ENCODE measurements around the gene IRF4.
A peak's percentile ranks its signal among the peaks of the same experiment; 100 is the strongest.

The IRF4 gene

DNA sequence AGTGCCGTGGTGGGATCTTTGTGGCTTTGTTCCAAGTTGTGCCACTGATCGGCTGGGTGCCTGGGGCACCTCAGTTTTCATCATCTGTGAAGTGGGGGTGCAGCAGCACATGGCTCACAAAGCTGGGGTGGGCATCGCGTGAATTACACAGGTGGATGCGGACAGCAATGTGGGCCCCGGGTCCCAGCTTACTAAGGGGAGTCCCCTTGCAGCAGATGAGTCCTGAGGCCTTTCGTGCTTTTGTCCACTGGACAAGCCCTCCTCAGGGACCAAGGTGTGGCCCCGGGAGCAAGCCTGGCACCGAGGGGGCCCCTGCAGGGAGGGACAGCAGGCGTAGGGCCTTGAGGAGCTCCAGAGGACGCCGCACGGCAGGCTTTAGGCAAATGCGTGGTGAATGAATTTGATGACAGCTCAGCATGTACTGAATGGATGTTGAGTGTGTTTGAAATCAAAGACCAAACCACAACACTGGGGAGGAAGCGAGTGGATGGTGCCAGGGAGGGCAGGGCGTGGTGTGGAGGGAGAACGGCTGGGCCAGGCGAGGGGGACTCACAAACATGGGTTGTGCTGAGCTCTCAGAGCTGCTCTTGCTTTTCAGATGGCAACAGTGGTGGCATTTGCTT lies 53.2 kb downstream of the IRF4 start:
- WGBS (ENCODE audit: insufficient coverage): 90% methylated on average over 8 of the region's 18 CpGs
- Histone ChIP-seq H3K27ac (ENCODE audit: insufficient read depth in 1 of 2, low read depth in 1 of 2, low read length in 2 of 2, poor library complexity in 1 of 2, severe bottlenecking in 2 of 2) (no peak overlapping the region), H3K27me3 (replicated peaks in 2 of 5; ENCODE audit: control insufficient read depth in 4 of 5, insufficient read depth in 5 of 5, low read length in 4 of 5) (peaks cover 0 to 2% (median 0%) of the 10 kb centered on the region in 5 experiments), H3K4me1 (ENCODE audit: control extremely low read depth in 1 of 4, control insufficient read depth in 4 of 4, insufficient read depth in 4 of 4, low read length in 3 of 4) (peaks cover 0 to 20% (median 4%) of the 10 kb centered on the region in 4 experiments), H3K9me3 (ENCODE audit: control extremely low read depth in 1 of 5, control insufficient read depth in 4 of 5, insufficient read depth in 2 of 5, low read depth in 1 of 5, low read length in 4 of 5) (no peaks in the 10 kb centered on the region), H3K4me3 (ENCODE audit: control insufficient read depth in 1 of 7, extremely low read depth in 1 of 7, insufficient read depth in 4 of 7, low read depth in 2 of 7, low read length in 6 of 7) (no peak overlapping the region), H3K36me3 (ENCODE audit: control insufficient read depth in 4 of 4, insufficient read depth in 4 of 4, low read length in 3 of 4) (no peaks in the 10 kb centered on the region)
- DNase-seq: peak in 2 of 3 donors; percentile 46 to 54
- ChIA-PET POLR2A (no interaction called here), CTCF (no interaction called here)

DNA sequence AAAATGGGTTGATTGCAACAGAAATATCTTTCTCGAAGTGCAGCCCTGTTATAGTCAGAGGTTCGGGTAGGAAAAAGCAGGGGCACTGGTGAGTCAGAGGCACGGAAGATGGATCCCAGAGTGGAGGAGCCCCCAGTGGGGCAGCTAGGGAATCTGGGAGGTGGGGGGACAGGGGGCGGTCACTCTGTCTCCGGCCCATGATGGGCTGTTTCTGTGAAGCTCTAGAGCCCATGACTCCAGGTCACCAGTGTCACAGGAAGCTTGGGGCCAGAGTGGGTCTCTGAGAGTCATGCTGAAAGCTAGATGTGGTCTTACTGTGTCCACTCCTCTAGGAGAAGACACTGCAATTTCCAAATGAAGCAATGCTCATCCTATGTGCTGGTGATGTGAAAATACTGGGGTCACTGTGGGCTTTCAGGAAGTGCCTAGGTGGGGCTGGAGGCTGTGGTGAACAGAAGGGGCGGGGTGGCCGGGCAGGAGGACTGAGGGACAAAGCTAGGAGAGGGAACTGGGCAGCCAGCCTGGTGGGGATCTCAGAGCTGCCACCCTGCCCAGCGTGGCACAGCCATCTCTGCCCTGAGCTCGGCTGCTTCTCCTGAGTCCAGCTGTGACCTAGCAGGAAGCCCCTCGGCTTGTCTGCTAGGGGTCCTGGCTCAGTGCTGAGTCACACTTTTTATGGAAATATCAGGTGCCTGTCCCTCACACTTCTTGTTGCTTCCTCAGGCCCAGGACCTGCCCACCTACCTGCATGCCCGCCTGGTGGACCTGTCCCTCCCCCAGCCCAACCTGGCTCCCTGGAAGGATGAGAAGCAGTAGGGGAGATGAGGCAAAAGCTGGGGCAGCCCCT lies 54.2 kb downstream of the IRF4 start:
- no peak overlapping the region for H3K27ac ChIP-seq (ENCODE audit: insufficient read depth in 1 of 2, low read depth in 1 of 2, low read length in 2 of 2, poor library complexity in 1 of 2, severe bottlenecking in 2 of 2)
- peak in 1 of 3 donors; percentile 7 for DNase-seq
- CTCF ChIA-PET: interaction anchor here (1.3 kb wide), 1 partner anchor 277 kb away, joined by 3 read pairs; no protein-coding TSS in a partner anchor
- POLR2A ChIA-PET: no interaction called here
- no peak overlapping the region for H3K4me3 ChIP-seq (ENCODE audit: control insufficient read depth in 1 of 7, extremely low read depth in 1 of 7, insufficient read depth in 4 of 7, low read depth in 2 of 7, low read length in 6 of 7)
- peaks cover 0 to 20% (median 4%) of the 10 kb centered on the region in 4 experiments for H3K4me1 ChIP-seq (ENCODE audit: control extremely low read depth in 1 of 4, control insufficient read depth in 4 of 4, insufficient read depth in 4 of 4, low read length in 3 of 4)
- peaks cover 0 to 2% (median 0%) of the 10 kb centered on the region in 5 experiments for H3K27me3 ChIP-seq (replicated peaks in 2 of 5; ENCODE audit: control insufficient read depth in 4 of 5, insufficient read depth in 5 of 5, low read length in 4 of 5)
- no peaks in the 10 kb centered on the region for H3K9me3 ChIP-seq (ENCODE audit: control extremely low read depth in 1 of 5, control insufficient read depth in 4 of 5, insufficient read depth in 2 of 5, low read depth in 1 of 5, low read length in 4 of 5)
- H3K36me3 ChIP-seq (ENCODE audit: control insufficient read depth in 4 of 4, insufficient read depth in 4 of 4, low read length in 3 of 4): no peaks in the 10 kb centered on the region
- 97% methylated on average over 10 of the region's 11 CpGs for WGBS (ENCODE audit: insufficient coverage)

GRCh38 chr6:446418-447366 lies 55.1 kb downstream of the IRF4 start:
- Histone ChIP-seq H3K27me3 (replicated peaks in 2 of 5; ENCODE audit: control insufficient read depth in 4 of 5, insufficient read depth in 5 of 5, low read length in 4 of 5) (peaks cover 0 to 3% (median 0%) of the 10 kb centered on the region in 5 experiments), H3K27ac (ENCODE audit: insufficient read depth in 1 of 2, low read depth in 1 of 2, low read length in 2 of 2, poor library complexity in 1 of 2, severe bottlenecking in 2 of 2) (no peak overlapping the region), H3K4me3 (ENCODE audit: control insufficient read depth in 1 of 7, extremely low read depth in 1 of 7, insufficient read depth in 4 of 7, low read depth in 2 of 7, low read length in 6 of 7) (no peak overlapping the region), H3K36me3 (ENCODE audit: control insufficient read depth in 4 of 4, insufficient read depth in 4 of 4, low read length in 3 of 4) (no peaks in the 10 kb centered on the region), H3K9me3 (ENCODE audit: control extremely low read depth in 1 of 5, control insufficient read depth in 4 of 5, insufficient read depth in 2 of 5, low read depth in 1 of 5, low read length in 4 of 5) (no peaks in the 10 kb centered on the region), H3K4me1 (ENCODE audit: control extremely low read depth in 1 of 4, control insufficient read depth in 4 of 4, insufficient read depth in 4 of 4, low read length in 3 of 4) (peaks cover 0 to 20% (median 4%) of the 10 kb centered on the region in 4 experiments)
- WGBS (ENCODE audit: insufficient coverage): 90% methylated on average over 23 of the region's 28 CpGs
- DNase-seq: no peak
- ChIA-PET POLR2A (no interaction called here), CTCF (interaction anchor here (1.3 kb wide), 1 partner anchor 278 kb away, joined by 3 read pairs; no protein-coding TSS in a partner anchor)

DNA sequence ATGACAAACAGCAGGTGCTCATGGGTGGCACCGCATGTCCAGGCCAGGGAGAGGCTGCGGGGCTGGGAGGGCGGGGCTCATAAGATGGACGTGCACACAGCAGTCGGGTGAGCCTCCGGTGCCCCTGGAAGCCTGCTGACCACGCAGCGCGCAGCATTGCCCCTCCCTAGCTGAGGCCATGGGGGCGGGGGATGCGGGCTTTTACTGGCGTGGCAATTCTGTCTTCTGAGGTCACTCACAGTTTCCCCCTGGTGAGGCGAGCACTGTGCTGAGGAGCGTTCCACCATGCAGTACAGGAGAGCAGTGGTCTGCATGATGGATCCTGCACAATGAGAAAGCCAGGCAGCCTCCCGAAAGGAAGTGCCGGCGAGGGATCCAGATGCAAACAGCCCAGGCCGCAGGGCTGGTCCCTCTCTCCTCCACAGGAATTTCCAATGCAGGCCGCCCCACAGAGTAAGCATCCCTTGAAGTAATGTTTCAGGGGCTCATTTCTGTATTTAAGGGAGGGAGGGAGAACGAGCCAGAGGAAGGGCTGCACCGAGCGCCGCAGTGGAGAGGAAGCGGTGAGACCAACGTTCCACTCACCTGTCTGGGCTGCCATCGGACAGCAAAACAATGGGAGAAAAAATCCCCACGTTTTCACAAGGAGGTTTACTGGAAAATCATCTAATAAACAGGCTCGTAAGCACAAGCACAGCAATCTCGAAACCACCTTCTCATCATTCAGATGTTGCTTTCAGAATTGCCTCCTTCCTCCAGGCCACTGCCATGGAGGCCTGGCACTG lies 56.0 kb downstream of the IRF4 start:
- 88% methylated on average over 23 of the region's 29 CpGs for WGBS (ENCODE audit: insufficient coverage)
- DNase-seq: no peak

DNA sequence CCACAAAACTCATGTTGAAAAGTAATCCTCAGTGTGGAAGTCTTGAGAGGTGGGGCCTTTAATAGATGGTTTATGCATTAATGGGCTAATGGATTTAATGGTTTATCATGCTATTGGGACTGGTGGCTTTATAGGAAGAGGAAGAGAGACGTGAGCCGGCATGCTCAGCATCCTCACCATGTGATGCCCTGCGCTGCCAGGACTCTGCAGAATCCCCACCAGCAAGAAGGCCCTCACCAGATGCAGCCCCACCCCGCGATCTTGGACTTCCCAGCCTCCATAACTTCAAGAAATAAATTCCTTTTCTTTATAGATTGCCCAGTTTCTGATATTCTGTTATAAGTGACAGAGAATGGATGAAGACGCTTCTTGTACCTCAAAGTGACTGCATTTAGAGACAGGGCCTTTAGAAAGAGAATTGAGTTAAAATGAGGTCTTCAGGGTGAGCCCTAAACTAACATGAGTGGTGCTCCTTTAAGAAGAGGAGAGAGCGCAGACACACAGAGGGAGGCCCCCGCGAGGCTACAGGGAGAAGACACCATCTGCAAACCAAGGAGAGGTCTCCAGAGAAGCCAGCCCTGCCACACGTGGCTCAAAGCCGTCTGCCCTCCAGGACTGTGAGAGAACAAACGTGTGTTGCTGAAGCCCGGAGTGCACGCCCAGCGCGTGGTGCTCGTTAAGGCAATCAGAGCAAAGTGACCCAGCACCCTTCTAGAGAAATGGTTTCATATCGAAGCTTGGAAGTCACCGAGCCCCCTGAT lies 56.9 kb downstream of the IRF4 start:
- H3K27ac ChIP-seq (ENCODE audit: insufficient read depth in 1 of 2, low read depth in 1 of 2, low read length in 2 of 2, poor library complexity in 1 of 2, severe bottlenecking in 2 of 2): no peak overlapping the region
- WGBS (ENCODE audit: insufficient coverage): 97% methylated on average over 16 of the region's 19 CpGs
- peaks cover 0 to 19% (median 0%) of the 10 kb centered on the region in 5 experiments for H3K27me3 ChIP-seq (replicated peaks in 2 of 5; ENCODE audit: control insufficient read depth in 4 of 5, insufficient read depth in 5 of 5, low read length in 4 of 5)
- peaks cover 0 to 20% (median 4%) of the 10 kb centered on the region in 4 experiments for H3K4me1 ChIP-seq (ENCODE audit: control extremely low read depth in 1 of 4, control insufficient read depth in 4 of 4, insufficient read depth in 4 of 4, low read length in 3 of 4)
- no peaks in the 10 kb centered on the region for H3K36me3 ChIP-seq (ENCODE audit: control insufficient read depth in 4 of 4, insufficient read depth in 4 of 4, low read length in 3 of 4)
- ChIA-PET CTCF (no interaction called here), POLR2A (no interaction called here)
- no peaks in the 10 kb centered on the region for H3K9me3 ChIP-seq (ENCODE audit: control extremely low read depth in 1 of 5, control insufficient read depth in 4 of 5, insufficient read depth in 2 of 5, low read depth in 1 of 5, low read length in 4 of 5)
- DNase-seq: no peak
- H3K4me3 ChIP-seq (ENCODE audit: control insufficient read depth in 1 of 7, extremely low read depth in 1 of 7, insufficient read depth in 4 of 7, low read depth in 2 of 7, low read length in 6 of 7): no peak overlapping the region

More for the DNA sequence above, 56.0 kb downstream of the IRF4 start:
- H3K36me3 ChIP-seq (ENCODE audit: control insufficient read depth in 4 of 4, insufficient read depth in 4 of 4, low read length in 3 of 4): no peaks in the 10 kb centered on the region
- H3K4me3 ChIP-seq (ENCODE audit: control insufficient read depth in 1 of 7, extremely low read depth in 1 of 7, insufficient read depth in 4 of 7, low read depth in 2 of 7, low read length in 6 of 7): no peak overlapping the region
- H3K4me1 ChIP-seq (ENCODE audit: control extremely low read depth in 1 of 4, control insufficient read depth in 4 of 4, insufficient read depth in 4 of 4, low read length in 3 of 4): peaks cover 0 to 20% (median 4%) of the 10 kb centered on the region in 4 experiments
- no peak overlapping the region for H3K27ac ChIP-seq (ENCODE audit: insufficient read depth in 1 of 2, low read depth in 1 of 2, low read length in 2 of 2, poor library complexity in 1 of 2, severe bottlenecking in 2 of 2)
- peaks cover 0 to 11% (median 0%) of the 10 kb centered on the region in 5 experiments for H3K27me3 ChIP-seq (replicated peaks in 2 of 5; ENCODE audit: control insufficient read depth in 4 of 5, insufficient read depth in 5 of 5, low read length in 4 of 5)
- ChIA-PET POLR2A (no interaction called here), CTCF (no interaction called here)
- no peaks in the 10 kb centered on the region for H3K9me3 ChIP-seq (ENCODE audit: control extremely low read depth in 1 of 5, control insufficient read depth in 4 of 5, insufficient read depth in 2 of 5, low read depth in 1 of 5, low read length in 4 of 5)

GRCh38 chr6:449057-449430 lies 57.5 kb downstream of the IRF4 start:
- Histone ChIP-seq H3K36me3 (ENCODE audit: control insufficient read depth in 4 of 4, insufficient read depth in 4 of 4, low read length in 3 of 4) (no peaks in the 10 kb centered on the region), H3K4me1 (ENCODE audit: control extremely low read depth in 1 of 4, control insufficient read depth in 4 of 4, insufficient read depth in 4 of 4, low read length in 3 of 4) (peaks cover 0 to 20% (median 4%) of the 10 kb centered on the region in 4 experiments), H3K9me3 (ENCODE audit: control extremely low read depth in 1 of 5, control insufficient read depth in 4 of 5, insufficient read depth in 2 of 5, low read depth in 1 of 5, low read length in 4 of 5) (no peaks in the 10 kb centered on the region), H3K4me3 (ENCODE audit: control insufficient read depth in 1 of 7, extremely low read depth in 1 of 7, insufficient read depth in 4 of 7, low read depth in 2 of 7, low read length in 6 of 7) (no peak overlapping the region), H3K27me3 (replicated peaks in 2 of 5; ENCODE audit: control insufficient read depth in 4 of 5, insufficient read depth in 5 of 5, low read length in 4 of 5) (peaks cover 0 to 19% (median 0%) of the 10 kb centered on the region in 5 experiments), H3K27ac (ENCODE audit: insufficient read depth in 1 of 2, low read depth in 1 of 2, low read length in 2 of 2, poor library complexity in 1 of 2, severe bottlenecking in 2 of 2) (no peak overlapping the region)
- POLR2A ChIA-PET: no interaction called here
- DNase-seq: no peak
- WGBS (ENCODE audit: insufficient coverage): 94% methylated on average over 11 of the region's 12 CpGs
- CTCF ChIA-PET: no interaction called here

Data from common myeloid progenitor, CD34-positive (primary cell).